Measurements from ENCODE around the gene RBBP4.
"Not testable (repeated sequence)": the region's sequence is repeated elsewhere in the genome, so short reads cannot be mapped to it uniquely, and the experiment has no call there.

The RBBP4 gene

DNA sequence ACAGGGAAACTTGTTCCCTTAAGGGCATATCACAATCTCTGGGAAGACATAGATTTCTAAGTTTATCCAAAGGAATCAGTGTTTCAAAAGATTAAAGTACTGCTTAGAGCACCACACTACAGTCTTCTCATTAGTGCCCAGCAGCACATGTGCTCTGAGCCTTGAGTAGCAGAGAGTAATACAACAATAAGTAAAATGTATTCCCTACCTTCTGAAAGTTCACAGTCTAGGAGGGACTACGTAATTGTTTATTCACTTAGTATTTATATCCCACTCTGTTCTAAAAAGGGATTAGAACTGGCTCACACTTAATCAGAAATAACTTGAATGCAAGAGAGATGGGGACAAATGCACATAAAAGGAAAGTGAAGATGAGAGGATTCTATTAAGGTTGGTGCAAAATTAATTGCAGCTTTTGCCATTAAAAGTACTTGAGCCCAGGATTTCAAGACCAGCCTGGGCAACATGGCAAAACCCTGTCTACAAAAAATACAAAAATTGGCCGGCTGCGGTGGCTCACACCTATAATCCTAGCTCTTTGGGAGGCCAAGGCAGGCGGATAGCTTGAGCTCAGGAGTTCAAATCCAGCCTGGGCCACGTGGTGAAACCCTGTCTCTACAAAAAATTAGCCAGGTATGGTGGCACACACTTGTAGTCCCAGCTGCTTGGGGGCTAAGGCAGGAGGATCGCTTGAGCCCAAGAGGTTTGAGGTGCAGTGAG lies 42.6 kb downstream of the RBBP4 start:
- no peak for DNase-seq (ENCODE audit: low read depth)

DNA sequence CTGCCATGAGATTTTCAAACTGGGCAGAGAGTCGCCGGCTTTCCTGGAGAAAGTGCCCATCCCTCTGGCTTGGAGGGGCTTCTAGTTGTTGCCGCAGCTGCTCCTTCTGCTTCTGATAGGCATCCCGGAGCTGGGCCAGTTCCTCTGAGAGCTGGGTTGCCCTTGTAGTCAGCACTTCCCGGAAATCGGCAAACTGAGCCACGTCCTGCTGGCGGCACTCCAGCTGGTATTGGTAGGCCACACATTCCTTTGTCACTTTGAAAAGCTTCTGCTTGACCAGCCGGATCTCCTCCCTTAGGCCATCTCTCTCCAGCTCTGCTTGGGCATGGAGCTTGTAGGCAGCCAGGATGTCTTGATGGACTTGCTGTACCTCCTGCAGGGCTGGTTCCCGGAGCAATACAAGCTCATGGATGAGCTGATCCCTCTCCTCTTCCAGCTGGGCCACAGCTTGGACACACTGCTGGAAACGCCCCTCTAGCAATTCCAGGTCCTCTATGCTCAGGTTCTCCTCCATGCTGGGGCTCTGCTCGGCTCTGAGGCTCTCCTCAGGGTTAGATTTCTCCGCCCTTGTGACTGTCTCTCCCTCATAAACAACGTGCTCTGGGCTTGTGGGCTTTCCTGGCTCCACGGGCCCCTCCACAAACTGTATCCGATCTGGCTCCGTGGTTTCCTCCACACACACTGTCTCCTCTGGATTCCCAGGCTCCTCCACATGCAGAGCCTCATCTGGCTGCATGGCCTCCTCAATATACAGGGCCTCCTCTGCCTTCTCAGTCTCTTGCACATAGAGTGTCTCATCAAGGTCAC lies 44.3 kb downstream of the RBBP4 start:
- DNase-seq (ENCODE audit: low read depth), result peak; percentile 93

DNA sequence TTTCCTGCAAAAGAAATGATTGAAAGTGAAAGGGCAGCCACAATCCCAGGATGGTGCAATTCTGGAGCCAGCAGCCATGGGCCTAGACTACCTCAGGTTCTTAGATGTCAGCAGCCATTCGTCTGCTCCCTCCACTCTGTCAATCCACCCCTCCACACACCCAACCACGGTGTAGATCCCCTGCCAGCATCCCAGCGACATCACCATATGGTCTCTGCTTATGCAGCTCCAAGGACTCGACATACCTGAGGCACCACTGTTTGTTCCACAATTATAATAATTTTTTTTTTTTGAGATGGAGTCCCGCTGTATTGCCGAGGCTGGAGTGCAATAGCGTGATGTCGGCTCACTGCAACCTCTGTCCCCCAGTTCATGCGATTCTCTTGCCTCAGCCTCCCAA lies 45.0 kb downstream of the RBBP4 start:
- no peak for DNase-seq (ENCODE audit: low read depth)

DNA sequence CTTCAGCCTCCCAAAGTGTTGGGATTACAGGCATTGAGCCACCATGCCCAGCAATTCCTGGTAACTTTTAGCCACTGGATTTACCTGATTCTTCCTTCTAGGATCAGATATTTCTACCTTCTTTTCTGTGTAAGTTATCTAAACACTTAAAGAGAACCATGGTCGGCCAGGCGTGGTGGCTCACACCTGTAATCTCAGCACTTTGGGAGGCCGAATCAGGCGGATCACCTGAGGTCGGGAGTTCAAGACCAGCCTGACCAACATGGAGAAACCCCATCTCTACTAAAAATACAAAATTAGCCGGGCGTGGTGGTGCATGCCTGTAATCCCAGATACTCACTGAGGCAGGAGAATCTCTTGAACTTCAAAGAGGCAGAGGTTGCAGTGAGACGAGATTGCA lies 46.0 kb downstream of the RBBP4 start:
- DNase-seq (ENCODE audit: low read depth), result not testable (repeated sequence)

DNA sequence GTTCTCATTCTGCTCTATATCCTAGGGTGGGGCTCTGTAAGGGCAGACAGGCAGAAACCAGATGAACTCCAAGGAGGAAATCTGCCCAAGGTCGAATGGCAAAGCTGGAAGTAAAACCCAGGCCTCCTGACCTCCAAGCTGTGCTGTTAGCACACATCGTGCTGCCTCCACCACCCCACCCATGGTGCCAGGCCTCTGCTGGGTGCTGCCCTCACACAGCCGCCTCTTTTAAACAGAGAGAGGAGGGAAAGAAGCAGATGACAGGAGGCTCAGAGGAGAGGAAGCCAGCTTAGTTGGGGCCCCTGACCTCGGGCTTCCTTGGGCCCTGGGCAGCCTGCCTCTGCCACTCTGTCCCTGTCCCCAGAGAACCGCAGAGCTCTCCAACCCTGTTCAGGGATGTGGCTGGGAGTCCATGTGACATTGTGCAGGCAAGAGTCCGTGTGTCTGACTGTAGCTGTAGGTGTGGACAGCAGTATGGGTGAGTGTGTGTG lies 50.5 kb downstream of the RBBP4 start:
- peak; percentile 43 for DNase-seq (ENCODE audit: low read depth)

DNA sequence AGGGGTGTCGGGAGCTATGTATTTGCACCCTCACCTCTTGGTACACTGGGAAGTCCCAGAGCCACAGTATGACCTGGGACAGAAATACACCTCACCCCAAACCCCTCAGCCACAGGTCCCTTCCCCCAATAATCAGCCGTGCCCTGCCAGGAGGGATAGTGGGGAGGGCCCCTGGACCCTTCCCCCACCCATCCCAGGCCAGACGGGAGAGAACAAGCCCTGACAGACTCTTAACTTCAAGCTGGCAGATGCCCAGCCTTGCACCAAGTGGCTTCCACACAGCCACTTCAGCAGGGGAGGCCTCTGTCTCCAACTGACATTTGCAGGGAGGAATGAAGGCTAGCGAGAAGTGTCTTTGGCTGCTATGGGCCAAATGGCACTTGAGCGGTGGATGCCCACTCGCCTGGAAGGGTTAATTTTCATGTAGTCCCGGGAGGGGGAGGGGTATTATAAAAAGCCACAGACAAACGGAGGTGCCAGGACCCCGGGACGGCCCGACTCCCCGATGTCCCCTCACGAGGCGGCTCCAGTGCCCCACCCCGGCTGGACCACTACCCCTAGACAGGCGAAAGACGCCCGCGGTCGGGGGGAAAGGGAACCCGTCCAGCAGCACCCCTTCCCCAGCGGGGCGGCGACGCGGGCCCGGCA lies 51.1 kb downstream of the RBBP4 start:
- DNase-seq (ENCODE audit: low read depth), result peak; percentile 61

DNA sequence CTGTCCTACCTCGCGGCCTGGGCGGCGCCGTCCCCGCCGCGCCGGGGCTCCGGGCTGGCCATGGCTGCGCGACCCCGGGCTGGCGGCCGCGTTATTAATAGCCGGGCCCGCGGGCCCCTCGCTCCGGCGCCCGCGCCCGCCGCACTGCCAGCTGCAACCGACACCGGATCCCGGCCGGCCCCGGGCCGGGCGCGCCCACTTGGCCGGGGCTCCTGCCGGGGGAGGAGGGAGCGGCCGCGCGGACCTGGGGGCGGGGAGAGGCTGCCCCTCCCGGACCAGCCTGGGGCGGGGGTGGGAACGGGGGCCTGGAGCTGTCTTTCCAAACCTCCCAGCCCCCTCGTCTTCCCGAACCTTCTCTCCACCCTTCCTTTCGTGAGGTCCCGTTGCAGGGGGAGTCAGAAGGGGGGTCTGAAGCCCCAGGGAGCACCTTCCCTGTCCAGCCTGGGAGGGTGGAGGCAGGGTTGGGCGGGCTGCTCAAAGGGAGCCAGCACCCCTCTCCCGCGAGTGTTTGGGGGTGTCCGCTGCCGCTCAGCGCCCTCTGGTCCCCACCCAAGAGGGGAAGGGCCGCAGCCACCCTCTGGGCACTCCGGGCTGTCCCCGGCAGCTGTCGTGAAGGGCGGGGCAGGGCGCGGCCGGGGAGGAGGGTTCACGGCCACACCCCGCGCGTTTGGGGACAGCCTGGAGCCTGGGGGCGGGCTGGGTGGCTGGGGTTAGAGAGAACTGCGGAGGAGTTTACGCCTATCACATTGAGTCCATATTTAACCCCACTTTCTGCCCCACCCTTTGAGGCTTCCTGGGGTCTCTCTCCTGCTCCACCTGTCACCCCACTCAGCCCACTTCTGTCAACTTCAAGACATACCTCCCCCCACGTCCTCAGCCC lies 51.8 kb downstream of the RBBP4 start, which contains the start of gene SYNC:
SYNC (minus strand) TSS at position 172 of the 880 bp plus-strand sequence; CDS start at position 62, 110 bp downstream.
- peak; percentile 90 for DNase-seq (ENCODE audit: low read depth)

DNA sequence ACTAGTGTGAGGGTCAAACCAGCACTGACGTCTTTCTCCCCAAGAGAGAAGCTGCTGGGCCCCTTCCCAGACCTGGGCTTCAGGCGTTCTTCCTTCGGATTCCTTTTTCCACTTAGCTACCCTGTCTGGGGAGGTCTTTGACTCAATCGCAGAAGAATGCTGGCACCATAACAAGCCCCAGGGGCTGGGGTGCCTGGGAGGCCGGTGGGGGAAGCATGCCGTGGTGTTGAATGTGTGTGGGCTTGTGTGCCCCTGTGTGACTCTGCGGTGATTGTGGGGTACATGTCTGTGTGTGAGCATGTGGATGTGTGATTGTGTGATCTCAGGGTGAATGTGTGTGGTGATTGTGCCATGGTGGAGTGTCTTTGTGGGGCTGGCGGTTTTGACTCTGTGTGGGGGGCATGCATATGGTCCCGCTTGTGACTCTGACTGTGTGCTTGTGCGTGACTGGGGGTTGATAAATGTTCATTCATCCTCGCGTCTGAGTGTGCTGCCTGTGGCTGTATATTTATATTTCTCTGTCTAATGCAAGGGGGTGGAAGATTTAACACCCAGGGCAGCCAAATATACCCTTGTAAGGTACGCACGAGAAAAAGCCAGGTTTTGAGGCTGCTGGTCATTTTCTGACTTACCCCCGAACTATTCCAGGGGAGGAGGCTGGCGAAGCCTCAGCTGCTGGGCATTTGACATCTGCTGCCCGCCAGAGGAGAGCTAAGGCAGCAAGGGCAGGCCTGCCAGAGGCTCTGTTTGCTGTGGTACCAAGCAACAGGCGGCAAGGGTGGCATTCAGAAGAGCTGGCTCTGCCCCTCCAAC lies 52.7 kb downstream of the RBBP4 start:
- DNase-seq (ENCODE audit: low read depth), result peak; percentile 99

DNA sequence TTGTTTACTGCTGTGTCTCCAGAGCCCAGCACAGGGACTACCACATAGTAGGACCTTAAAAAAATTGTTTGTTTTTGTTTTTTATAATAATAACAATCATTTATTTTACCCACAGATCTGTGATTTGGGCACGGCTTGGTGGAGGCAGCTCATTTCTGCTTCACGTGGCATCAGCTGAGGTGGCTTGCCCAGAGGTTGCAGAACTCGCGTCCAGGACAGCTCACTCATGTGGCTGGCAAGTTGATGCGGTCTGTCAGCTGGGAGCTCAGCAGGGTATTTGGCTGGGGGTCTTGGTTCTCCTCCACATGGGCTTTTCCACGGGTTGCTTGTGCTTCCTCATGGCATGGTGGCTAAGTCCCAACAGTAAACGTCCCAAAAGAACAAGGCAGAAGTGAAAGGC lies 54.5 kb downstream of the RBBP4 start:
- DNase-seq (ENCODE audit: low read depth), result no peak

DNA sequence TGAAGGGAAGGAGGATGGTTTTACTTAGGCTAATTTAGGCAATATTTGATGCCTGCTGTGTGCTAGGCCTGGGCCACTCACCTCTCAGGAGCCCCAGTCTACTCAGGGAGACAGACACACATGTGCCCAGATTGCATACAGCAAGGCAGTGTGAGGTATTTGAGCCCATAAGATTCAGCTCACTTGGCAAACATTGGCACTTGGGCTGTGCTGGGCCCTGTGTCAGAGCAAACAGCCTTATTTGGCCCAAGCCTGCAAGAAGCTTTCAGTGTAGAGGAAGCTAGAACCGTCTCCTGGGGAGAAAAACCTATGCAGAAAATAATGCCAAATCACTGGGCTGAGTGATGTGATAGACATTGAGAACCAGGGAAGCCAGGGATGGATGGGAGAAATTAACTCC lies 55.5 kb downstream of the RBBP4 start:
- DNase-seq (ENCODE audit: low read depth), result no peak

DNA sequence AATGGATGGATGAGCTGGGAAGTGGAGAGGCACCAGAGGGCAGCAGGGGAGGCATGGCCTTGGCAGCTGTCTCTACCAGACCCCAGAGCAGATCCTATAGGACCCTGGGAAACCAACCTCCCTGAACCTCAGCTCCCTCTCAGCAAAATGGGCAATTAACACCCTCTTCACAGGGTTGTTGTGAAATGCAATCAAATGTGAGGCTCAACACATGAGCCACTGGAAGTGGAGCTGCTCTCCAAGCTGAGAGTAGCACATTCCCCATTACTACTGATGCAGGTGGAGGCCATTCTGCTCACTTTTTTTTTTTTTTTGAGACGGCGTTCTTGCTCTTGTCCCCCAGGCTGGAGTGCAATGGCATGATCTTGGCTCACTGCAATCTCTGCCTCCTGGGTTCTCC lies 58.1 kb downstream of the RBBP4 start:
- no peak for DNase-seq (ENCODE audit: low read depth)

DNA sequence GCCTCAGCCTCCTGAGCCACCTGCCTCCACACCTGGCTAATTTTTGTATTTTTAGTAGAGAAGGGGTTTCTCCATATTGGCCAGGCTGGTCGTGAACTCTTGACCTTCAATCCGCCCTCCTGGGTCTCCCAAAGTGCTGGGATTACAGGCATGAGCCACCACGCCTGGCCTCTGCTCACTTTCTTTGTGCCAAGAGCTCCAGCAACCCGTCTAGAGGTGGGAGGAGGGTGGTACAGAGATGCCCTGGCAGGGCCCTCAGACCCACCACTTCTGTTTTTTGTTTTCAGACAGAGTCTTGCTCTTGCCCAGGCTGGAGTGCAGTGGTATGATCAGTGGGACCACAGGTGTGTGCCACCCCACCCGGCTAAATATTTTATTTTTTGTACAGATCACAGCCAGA lies 58.5 kb downstream of the RBBP4 start:
- DNase-seq (ENCODE audit: low read depth), result no peak

DNA sequence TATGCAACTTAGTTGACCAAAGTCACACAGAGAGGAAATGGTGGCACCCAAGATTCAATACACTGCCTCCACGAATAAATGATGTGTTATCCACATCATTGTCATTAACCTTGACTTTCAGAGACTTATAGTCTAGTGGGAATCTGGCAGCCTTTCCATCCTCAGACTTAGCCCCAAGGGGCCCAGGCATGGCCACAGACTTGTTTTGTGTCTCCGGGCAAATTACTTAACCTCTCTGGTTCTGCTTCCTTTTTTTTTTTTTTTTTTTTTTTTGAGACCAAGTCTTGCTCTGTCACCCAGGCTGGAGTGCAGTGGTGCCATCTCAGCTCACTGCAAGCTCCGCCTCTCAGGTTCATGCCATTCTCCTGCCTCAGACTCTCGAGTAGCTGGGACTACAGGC lies 60.2 kb downstream of the RBBP4 start:
- DNase-seq (ENCODE audit: low read depth), result not testable (repeated sequence)

DNA sequence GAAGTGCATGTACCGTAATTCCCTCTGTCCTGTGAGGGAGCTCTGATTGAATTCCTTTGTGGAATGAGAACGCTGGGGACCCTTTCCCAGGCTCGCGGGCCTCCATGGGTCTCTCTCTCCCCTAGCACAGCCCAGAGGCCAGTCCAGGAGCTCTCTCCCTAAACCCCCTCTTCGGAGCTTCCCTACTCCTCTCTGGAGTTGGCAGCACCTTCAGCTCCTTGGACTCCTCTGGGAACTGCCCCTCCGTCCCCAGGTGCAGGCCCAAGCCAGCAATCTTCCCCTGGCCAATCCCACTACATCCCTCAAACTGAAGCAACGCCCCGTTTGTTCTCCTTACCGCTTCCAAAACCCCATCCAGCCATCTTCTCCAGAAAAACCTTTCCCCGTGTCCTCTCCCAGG lies 62.1 kb downstream of the RBBP4 start:
- DNase-seq (ENCODE audit: low read depth), result no peak

DNA sequence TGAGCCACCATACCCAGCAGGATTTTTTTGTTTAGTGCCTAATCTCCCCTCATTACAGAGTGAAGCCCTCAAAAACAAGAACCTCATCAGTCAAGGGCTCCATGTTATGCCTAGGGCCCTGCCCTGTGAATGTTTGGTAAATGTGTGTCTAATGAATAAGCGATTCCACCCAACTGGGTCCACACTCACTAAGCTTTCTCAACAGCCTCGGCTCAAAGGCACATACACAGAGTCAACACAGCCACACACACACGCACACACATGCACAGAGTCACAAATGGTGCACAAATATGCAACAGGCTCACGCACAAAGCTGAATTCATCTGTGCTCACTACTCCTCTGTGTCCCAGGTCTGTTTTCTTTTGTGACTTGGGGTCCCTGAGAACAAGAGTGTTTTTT lies 63.3 kb downstream of the RBBP4 start:
- no peak for DNase-seq (ENCODE audit: low read depth)

DNA sequence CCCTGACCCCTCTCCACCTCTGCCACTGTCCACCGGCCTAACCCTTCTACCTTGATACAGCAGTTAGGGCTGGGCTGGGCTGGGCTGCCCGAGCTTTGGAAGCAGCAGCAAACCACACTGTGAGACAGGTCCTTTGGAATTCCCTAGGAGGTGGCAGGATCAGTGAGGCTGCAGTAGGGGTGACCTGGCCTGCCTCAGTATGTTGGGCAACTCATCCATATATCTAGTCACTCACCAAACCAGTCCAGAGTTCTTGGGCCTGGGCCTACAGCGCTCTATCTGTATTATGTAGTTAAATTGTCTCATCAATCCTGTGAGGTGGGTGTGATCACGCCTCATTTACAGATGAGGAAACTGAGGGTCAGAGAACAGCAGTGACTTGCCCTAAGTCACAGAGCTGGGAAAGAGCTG lies 64.9 kb downstream of the RBBP4 start:
- peak; percentile 32 for DNase-seq (ENCODE audit: low read depth)

DNA sequence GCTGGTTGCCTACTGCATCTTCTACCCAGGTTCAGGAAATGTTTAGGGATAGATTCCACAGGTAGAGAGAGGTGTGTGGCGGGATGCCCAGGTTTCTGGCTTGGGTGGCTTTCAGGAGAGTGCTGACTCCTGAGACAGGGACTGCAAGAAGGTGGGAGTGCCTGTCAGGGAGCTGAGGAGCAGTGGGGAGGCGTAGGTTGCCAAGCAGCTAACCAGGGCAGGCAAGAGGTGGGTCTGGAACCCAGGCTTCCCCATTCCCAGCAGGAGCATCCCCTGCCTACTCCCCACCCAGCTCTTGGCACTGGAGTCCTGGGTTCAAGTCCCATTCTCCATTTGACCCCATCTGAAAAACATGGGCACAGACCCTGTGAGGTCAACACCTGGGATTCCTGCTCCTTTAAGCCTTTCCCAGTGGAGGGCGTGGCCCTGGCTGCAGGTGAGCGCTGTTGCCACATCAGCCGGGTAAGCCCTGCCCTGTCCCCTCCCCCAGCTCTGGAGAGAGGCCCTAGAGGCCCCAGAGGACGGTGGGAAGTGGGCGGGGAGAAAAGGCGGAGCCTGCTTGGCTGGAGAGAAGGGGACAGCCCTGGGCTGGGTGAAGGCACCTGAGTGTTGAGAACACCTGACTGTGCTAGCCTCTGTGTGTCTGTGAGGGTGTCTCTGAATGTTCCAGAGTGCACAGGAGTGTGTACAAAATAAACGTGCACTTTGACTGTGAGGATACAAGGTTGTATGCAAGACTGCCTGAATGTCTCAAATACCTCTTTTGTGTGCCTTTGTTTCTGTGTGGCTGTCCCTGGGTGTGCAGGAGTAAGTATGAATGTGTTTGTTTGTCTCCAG lies 65.5 kb downstream of the RBBP4 start:
- DNase-seq (ENCODE audit: low read depth), result peak; percentile 43

DNA sequence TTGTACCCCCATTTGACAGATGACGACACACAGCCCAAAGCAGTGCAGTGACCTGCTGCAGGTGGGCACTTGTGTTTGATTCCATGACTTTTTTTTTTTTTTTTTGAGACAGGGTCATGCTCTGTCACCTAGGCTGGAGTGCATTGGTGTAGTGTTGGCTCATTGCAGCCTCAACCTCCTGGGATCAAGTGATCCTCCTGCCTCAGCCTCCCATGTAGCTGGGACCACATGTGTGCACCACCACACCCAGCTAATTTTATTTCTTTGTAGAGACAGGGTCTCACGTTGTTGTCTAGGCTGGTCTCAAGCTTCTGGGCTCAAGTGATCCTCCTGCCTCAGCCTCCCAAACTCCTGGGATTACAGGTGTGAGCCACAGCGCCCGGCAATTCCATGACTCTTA lies 66.5 kb downstream of the RBBP4 start:
- DNase-seq (ENCODE audit: low read depth), result no peak

DNA sequence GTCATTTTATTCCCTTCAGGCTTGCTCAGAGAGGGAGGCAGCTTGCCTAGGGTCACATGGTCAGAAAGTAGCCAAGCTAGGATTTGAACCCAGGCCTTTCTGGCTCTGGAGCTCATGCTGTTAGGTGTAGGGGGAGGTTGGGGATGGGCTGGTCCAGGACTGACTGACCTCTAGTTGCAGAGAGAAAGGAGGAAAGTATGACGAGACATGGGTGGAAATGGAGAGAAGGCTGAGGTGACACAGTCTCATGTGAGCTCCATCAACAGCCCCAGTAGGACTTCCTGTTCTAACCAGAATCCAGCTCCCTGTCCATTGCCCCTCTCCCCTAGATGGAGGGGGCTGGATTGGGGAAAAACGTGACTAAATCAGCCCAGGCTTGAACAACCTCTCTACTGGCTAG lies 67.0 kb downstream of the RBBP4 start:
- DNase-seq (ENCODE audit: low read depth), result no peak

DNA sequence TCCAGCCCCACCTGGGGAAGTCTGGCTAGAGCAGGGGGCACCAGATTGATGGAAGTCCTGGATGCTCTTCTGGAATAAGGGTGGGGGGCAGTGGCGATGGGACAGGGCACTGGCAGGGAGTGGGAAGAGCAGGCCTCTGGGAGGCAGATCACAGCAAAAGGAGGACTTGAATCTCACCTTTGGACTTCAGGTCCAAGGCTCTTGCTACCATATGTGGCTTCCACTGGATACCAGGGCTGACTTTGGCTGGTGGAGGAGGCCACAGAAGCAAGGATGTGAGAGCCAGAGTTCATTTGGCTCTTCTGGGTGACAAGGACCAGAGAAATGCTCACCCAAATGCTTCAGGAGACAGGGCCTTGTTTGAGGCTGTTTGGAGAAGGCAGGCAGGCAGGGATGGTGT lies 67.5 kb downstream of the RBBP4 start:
- no peak for DNase-seq (ENCODE audit: low read depth)
